NCI-H748 (cell line): ENCODE results near the gene RNF135.
"Not testable (repeated sequence)": the region's sequence is repeated elsewhere in the genome, so short reads cannot be mapped to it uniquely, and the experiment has no call there.

ENCODE experiments used
- DNase-seq: peaks from one replicate; lab custom pipeline; 2025; ENCODE audit not compliant: unreplicated experiment; lab: John Stamatoyannopoulos, UW

Gene RNF135

GRCh38 chr17:30954046-30954830 is 16.6 kb upstream of the RNF135 start:
- DNase-seq: no peak

- DNase-seq: no peak
These were observed 14.0 kb upstream of the RNF135 start for GRCh38 chr17:30956764-30957374.

GRCh38 chr17:30957741-30958140 is 13.1 kb upstream of the RNF135 start:
- DNase-seq: no peak

GRCh38 chr17:30958187-30958586 is 12.7 kb upstream of the RNF135 start:
- no peak for DNase-seq

- DNase-seq: no peak
These were observed 9.3 kb upstream of the RNF135 start for GRCh38 chr17:30961209-30962188.

GRCh38 chr17:30964312-30964711 is 6.5 kb upstream of the RNF135 start:
- not testable (repeated sequence) for DNase-seq

GRCh38 chr17:30964876-30965275 is 6.0 kb upstream of the RNF135 start:
- no peak for DNase-seq

- no peak for DNase-seq
These were observed 5.2 kb upstream of the RNF135 start for GRCh38 chr17:30965686-30966085.

GRCh38 chr17:30967911-30968310 is 2.9 kb upstream of the RNF135 start:
- not testable (repeated sequence) for DNase-seq

GRCh38 chr17:30969989-30970830 is 629 bp upstream of the RNF135 start:
- DNase-seq: no peak

GRCh38 chr17:30975042-30975820 is 4.4 kb downstream of the RNF135 start:
- no peak for DNase-seq

- DNase-seq: not testable (repeated sequence)
These were observed 9.1 kb downstream of the RNF135 start for GRCh38 chr17:30979919-30980318.

GRCh38 chr17:30981531-30982519 is 11.0 kb downstream of the RNF135 start:
- DNase-seq: no peak

- DNase-seq: no peak
These were observed 12.0 kb downstream of the RNF135 start for GRCh38 chr17:30982855-30983254.

- no peak for DNase-seq
These were observed 19.6 kb downstream of the RNF135 start for GRCh38 chr17:30990458-30990857.

- DNase-seq: no peak
These were observed 21.7 kb downstream of the RNF135 start for GRCh38 chr17:30992551-30992950.

- no peak for DNase-seq
These were observed 24.5 kb downstream of the RNF135 start for GRCh38 chr17:30995347-30995746.

- DNase-seq: no peak
These were observed 25.6 kb downstream of the RNF135 start for GRCh38 chr17:30996486-30996885.

GRCh38 chr17:30997270-30997669 is 26.4 kb downstream of the RNF135 start:
- DNase-seq: no peak
